Measurements from ENCODE around the gene NKX2-2. TPM values are rescaled to one million over a fixed set of nuclear protein-coding genes. Genes with fewer than 3 reads are reported as not detected.

The NKX2-2 gene
- total RNA-seq, 1 experiment from 2014 or later = not detected

DNA sequence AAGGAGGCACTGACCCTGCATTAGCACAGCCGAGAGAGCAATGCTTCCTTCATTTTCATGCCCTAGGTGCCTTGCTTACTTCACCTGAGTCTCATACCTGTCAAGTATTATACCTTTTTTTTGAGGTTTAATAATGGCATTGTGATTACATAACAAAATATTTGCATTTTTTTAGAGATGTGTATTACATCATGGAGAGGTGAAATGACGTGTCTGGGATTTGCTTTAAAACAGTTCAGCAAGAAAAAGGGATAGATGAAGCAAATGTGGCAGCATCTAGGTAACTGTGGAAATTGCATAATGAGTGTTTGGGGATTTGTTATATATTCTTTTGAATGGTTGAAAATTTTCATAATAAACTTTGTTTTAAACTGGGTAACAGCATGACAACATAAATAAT lies 48.9 kb downstream of the NKX2-2 start:
- no peaks in the 10 kb centered on the region for H3K36me3 Mint-ChIP-seq
- H3K27me3 Mint-ChIP-seq (ENCODE audit: low read depth) = peaks cover 4% of the 10 kb centered on the region; the same call in 1 of the 2 replicates
- no peak for TF ChIP-seq NR2C2 (CRISPR knock-in tag; IDR thresholded peaks at IDR 0.05)
- ATAC-seq = no peak
- H3K27ac Mint-ChIP-seq = no peak overlapping the region
- no peak for DNase-seq (ENCODE audit: low spot score)
- H3K9me3 Mint-ChIP-seq = peaks cover 4% of the 10 kb centered on the region; the same call in 1 of the 2 replicates
- POLR2A ChIA-PET = no interaction called here
- no peaks in the 10 kb centered on the region for H3K4me1 Mint-ChIP-seq
- CTCF ChIA-PET = no interaction called here
- no peak overlapping the region for H3K4me3 Mint-ChIP-seq

Other genes starting within 250 kb of the NKX2-2 start
- gene XRN2, start 210.7 kb downstream of the NKX2-2 start, total RNA-seq (2021) = 100 to 118 TPM (median 101 TPM) in 3 replicates
- 0.07 to 0.11 TPM in 2 of 3 replicates, not detected in the other for gene NKX2-4, start 116.5 kb downstream of the NKX2-2 start, total RNA-seq (2021)
- not detected in 3 replicates for gene PAX1, start 191.6 kb upstream of the NKX2-2 start, total RNA-seq (2021)

Measured in WTC11 (cell line).